Measurements from ENCODE around the gene ZNF416.

ZNF416 gene

GRCh38 chr19:57578487-57579205, at the start of gene ZNF416:
Gene ZNF416, minus strand, starts transcription at chr19:57578911. Its CDS starts 207 bp downstream, at chr19:57578704.
- DNase-seq (ENCODE audit: low read depth, low spot score): peak; percentile 93

- no peak for DNase-seq (ENCODE audit: low read depth, low spot score)
Observed at GRCh38 chr19:57623091-57623490, 44.4 kb upstream of the ZNF416 start.

GRCh38 chr19:57620673-57621348, 42.1 kb upstream of the ZNF416 start:
- no peak for DNase-seq (ENCODE audit: low read depth, low spot score)

- no peak for DNase-seq (ENCODE audit: low read depth, low spot score)
Observed at GRCh38 chr19:57615346-57615745, 36.6 kb upstream of the ZNF416 start.

- DNase-seq (ENCODE audit: low read depth, low spot score): peak; percentile 84
Observed at GRCh38 chr19:57613941-57614743, 35.4 kb upstream of the ZNF416 start, which contains the start of gene ZNF134. Gene ZNF134, plus strand, starts transcription at chr19:57614242. Its CDS starts 5,227 bp downstream, at chr19:57619469.

- DNase-seq (ENCODE audit: low read depth, low spot score): no peak
Observed at GRCh38 chr19:57611113-57611512, 32.4 kb upstream of the ZNF416 start.

- DNase-seq (ENCODE audit: low read depth, low spot score): no peak
Observed at GRCh38 chr19:57606931-57607330, 28.2 kb upstream of the ZNF416 start.

- peak; percentile 79 for DNase-seq (ENCODE audit: low read depth, low spot score)
Observed at GRCh38 chr19:57599761-57600383, 21.2 kb upstream of the ZNF416 start, which contains the start of gene ZNF530. Gene ZNF530, plus strand, starts transcription at chr19:57599885. Its CDS starts 4,461 bp downstream, at chr19:57604346.

- no peak for DNase-seq (ENCODE audit: low read depth, low spot score)
Observed at GRCh38 chr19:57599377-57599760, 20.7 kb upstream of the ZNF416 start.

- DNase-seq (ENCODE audit: low read depth, low spot score): no peak
Observed at GRCh38 chr19:57587529-57587928, 8.8 kb upstream of the ZNF416 start.

GRCh38 chr19:57583521-57584416, 5.1 kb upstream of the ZNF416 start, which contains the start of gene ZIK1:
Gene ZIK1, plus strand, starts transcription at chr19:57584145. Its CDS starts 212 bp downstream, at chr19:57584357.
- peak; percentile 76 for DNase-seq (ENCODE audit: low read depth, low spot score)

- DNase-seq (ENCODE audit: low read depth, low spot score): no peak
Observed at GRCh38 chr19:57583104-57583520, 4.4 kb upstream of the ZNF416 start.

- no peak for DNase-seq (ENCODE audit: low read depth, low spot score)
Observed at GRCh38 chr19:57576661-57577060, 2.0 kb downstream of the ZNF416 start.

GRCh38 chr19:57572415-57572947, 6.2 kb downstream of the ZNF416 start:
- DNase-seq (ENCODE audit: low read depth, low spot score): no peak

- DNase-seq (ENCODE audit: low read depth, low spot score): no peak
Observed at GRCh38 chr19:57570707-57571106, 8.0 kb downstream of the ZNF416 start.

GRCh38 chr19:57566396-57567265, 12.1 kb downstream of the ZNF416 start:
- no peak for DNase-seq (ENCODE audit: low read depth, low spot score)

- no peak for DNase-seq (ENCODE audit: low read depth, low spot score)
Observed at GRCh38 chr19:57563547-57563946, 15.2 kb downstream of the ZNF416 start.

GRCh38 chr19:57560049-57560491, 18.6 kb downstream of the ZNF416 start:
- no peak for DNase-seq (ENCODE audit: low read depth, low spot score)

- peak; percentile 79 for DNase-seq (ENCODE audit: low read depth, low spot score)
Observed at GRCh38 chr19:57559404-57560025, 19.2 kb downstream of the ZNF416 start, which contains the start of gene ZNF550. Gene ZNF550, minus strand, starts transcription at chr19:57559863. Its CDS starts 181 bp downstream, at chr19:57559682.

All from activated naive CD8-positive, alpha-beta T cell treated with anti-CD3 and anti-CD28 coated beads, Interleukin-2, amount 50 U/mL, for 16 hours (primary cell).